ENCODE measurements around the gene ODF4.
A peak's percentile ranks its signal among the peaks of the same experiment; 100 is the strongest.
"Not testable (repeated sequence)": the region's sequence is repeated elsewhere in the genome, so short reads cannot be mapped to it uniquely, and the experiment has no call there.

The ODF4 gene

GRCh38 chr17:8326511-8327302, 12.9 kb upstream of the ODF4 start:
- DNase-seq, result no peak

DNA sequence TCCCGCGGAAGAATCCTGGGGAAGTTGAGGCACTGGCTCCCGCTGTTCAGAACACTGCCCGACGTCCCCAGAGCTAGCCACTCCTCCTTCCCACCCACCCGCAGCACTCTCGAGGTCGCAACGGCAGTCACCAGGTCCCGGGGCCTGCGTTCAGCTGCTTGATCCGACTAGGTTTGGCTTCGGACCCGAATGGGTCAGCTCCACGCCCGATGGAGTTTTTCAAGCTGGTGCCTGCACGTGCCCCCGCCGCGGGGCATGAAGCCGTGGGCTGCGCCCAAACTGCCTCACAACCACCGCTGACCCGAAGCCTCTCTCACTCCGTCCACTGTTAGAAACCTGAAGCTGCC, 12.4 kb upstream of the ODF4 start:
- DNase-seq, result no peak

DNA sequence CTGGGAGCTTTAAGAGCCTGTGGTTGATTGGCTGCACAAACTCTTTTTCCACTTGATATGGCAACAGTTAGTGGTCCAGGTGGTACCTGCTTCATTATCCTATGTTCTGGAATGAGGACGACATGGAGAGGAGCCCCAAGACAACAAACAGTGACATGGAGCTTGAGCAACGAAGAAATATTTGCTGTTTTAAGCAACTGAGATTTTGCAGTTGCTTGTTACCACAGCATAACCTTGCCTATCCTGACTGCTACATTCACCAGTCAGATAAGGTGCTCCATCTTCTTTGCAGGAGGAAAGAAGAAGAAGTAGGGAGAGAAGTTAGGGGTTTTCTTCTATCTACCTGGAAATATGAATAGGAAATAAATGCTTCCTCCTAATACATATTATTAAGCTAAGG, 7.5 kb upstream of the ODF4 start:
- no peak for DNase-seq

DNA sequence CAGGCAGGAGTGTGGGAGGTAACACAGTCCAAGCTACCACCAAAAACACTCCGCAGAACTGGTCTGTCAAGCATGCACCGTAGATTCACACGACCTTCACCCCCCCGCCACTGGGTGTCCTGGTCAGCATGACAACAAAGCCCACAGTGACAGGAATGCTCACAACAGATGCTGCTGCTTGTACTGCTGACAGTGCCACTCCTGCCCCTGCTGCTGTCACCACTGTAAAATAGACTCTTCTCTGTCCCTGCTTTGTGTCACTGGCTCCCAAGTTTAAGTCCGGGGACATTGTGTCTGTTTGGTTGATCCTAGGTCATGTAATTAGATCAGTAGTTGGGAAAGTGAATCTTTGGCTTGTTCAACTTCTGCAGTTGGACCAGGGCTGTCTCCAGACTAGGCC, 7.0 kb upstream of the ODF4 start:
- DNase-seq, result no peak

- no peak for DNase-seq
Observed at GRCh38 chr17:8333281-8333680, 6.4 kb upstream of the ODF4 start.

DNA sequence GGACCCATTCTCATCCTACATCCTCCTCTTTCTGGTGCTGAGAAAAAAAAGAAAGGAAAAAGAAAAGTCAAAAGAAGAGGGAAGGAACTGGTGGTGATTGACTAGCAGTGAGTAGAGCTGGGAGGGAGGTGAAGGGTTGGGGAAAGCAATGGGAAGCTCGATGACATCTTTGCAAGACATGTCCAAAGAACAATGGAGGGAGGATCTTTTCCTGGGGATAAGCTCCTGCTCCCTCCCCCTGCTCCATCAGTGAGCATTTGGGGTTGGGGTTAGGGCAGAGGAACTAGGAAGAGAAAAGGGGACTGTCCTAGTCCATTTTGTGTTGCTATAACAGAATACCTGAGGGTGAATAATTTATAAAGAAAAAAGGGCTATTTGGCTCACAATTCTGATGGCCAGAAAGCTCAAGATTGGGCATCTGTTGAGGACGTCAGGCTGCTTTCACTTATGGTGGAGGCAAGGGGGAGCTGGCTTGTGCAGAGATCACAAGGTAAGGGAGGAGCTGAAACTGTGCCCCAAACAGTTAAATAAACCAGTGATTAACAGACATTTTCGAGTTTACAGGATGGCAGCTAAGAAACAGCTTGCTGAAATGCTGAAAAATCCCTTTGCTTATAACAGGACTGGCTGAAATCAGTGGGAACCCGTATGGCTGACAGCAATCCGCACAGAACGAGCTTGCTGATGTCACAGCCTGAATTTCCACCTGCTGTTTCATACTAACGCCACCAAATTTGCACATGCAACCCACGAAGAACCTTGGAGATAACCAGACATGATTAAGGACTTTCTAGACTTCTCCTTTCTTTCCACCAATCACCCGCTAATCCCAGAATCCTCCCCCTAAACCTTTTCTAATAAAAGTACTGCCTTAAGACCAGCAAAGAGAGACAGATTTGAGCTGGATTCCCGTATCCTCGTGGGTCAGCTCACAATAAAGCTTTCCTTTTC, 1.6 kb upstream of the ODF4 start:
- no peak for DNase-seq

DNA sequence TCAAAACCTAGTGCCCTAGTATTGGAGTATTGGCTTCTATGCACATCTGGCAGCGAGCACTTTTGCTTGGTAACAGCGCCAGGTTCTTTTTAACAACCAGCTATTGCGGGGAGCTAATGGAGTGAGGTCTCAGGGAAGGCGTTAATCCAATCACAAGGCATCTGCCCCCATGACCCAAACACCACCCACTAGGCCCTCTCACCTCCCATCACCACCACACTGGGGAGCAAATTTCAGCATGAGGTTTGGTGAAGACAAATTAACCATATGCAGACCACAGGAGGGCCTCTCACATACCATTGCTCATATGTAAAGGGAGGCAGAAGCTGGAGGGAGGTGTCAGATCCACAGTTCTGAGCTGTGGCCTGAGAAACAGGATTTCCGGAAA, 893 bp upstream of the ODF4 start:
- DNase-seq, result no peak

DNA sequence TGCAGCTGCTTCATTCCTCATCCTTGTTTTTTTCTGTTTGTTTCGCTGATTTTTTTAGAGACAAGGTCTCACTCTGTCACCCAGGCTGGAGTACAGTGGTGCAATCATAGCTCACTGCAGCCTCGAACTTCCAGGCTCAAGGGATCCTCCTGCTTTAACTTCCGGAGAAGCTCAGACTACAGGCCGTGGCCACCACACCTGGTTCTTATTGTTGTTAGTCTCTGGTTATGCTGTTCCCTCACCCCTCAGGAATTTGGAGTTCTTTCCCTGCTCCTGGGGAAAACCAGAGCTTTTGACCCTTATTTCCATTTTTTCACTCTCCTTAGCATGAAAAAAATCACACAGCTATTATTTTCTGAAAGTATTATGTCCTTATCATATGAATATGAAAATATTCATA, 1.8 kb downstream of the ODF4 start:
- DNase-seq, result no peak

- DNase-seq, result no peak
Observed at GRCh38 chr17:8345052-8345690, 5.5 kb downstream of the ODF4 start.

- DNase-seq, result no peak
Observed at GRCh38 chr17:8345951-8346665, 6.5 kb downstream of the ODF4 start.

DNA sequence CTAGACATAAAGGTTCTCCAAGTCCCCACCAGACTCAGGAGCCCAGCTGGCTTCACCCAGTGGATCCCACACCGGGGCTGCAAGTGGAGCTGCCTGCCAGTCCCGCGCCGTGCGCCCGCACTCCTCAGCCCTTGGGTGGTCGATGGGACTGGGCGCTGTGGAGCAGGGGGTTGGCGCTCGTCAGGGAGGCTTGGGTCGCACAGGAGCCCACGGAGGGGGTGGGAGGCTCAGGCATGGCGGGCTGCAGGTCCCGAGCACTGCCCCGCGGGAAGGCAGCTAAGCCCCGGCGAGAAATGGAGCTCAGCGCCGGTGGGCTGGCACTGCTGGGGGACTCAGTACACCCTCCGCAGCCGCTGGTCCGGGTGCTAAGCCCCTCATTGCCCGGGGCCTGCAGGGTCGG, 7.4 kb downstream of the ODF4 start:
- not testable (repeated sequence) for DNase-seq

DNA sequence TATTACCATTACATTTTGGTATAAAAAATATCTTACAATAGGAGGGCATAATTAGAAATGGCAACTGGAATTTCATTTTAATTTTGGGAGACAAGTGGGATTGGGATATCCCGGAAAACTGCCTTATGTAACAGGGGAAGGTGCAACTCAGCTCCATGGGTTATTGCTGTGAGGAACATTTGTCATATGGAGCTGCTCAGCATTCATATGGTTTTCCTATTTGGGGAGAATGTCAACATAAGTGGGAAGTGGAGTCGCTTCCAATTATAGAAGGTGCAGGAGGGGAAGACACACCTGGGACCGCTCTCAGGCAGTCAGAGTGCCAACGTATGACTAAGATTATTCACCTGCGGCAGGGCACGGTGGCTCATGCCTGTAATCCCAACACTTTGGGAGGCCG, 10.7 kb downstream of the ODF4 start:
- DNase-seq, result no peak

GRCh38 chr17:8353736-8354135, 14.1 kb downstream of the ODF4 start:
- DNase-seq, result no peak

- no peak for DNase-seq
Observed at GRCh38 chr17:8354236-8354635, 14.6 kb downstream of the ODF4 start.

DNA sequence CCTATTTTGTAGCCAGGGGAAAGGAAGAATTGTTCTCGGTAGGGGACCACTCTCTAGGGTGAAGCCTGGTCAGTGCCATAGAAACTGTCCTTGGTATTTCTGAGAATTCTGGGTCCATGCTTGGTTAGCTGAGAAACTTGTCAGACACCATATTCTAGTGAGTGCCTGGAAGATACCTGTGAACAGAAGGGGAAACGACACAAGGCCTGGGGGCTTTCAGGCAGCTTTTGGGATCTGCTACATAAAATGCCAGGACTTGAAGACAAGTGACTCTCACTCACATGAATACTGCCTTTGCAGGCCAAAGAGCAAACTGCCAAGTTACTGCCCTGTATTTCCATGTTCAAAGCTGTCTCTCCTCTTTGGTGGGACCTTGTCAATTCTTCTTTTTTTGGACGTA, 18.3 kb downstream of the ODF4 start:
- no peak for DNase-seq

DNA sequence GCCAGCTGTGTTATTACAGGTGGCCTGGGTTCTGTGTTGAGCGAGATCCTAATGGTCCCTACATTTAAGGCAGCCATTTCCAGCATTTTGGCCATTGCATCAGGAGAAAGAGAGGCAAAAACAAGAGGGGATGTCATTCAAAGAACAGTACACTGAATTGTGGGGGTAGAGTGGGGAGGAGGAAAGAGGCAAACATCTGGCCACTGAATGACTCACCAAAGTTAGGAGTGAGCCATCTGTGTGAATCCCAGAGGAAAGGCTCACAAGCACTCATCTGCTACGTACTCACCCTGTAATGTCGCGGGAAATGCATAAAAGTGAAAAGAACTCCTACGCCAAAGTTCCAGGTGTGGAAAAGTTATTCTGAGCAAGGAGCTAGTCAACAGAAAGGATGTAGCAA, 20.1 kb downstream of the ODF4 start:
- DNase-seq, result peak in 1 of 2 experiments; percentile 64

DNA sequence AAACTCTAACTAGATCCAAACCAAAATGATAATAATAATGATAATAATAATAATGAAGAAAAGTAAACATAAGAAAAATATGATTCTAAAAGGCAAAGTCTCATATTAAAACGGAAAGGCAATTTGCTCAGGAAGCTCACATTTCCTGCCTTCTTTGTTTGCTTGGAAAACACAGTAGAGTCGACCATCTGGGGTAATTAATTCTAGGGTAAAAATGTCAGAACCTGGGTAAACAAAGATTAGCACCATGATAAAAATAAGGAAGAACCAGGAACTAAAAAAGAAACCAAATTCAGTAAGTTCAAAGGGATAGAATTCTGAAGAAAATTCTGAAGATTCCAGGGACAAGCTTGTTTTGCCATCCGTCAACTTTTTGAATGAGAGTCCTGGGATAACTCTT, 20.6 kb downstream of the ODF4 start:
- peak in 1 of 2 experiments; percentile 7 for DNase-seq

GRCh38 chr17:8360751-8361150, 21.1 kb downstream of the ODF4 start:
- no peak for DNase-seq

GRCh38 chr17:8362651-8363332, 23.2 kb downstream of the ODF4 start:
- DNase-seq, result peak in 1 of 2 experiments; percentile 35

DNA sequence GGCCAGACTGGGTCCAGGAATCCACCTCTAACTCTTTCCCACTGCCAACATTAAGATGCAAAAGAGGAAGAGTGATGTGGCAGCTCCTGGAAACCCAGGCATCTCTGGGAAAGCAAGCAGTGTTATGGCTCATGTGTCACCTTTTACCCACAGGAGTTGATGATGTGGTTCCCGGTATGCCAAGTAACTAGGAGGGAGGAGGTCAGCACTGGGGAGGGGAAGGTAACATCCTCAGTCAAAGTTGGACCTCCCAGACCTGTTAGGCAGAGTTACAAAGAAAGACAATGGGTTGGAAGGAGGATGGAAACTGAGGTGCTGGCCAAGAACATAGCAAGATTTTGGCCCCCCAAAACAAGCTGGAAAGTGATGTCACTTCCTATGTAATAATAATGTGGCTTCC, 25.5 kb downstream of the ODF4 start:
- DNase-seq, result no peak

- DNase-seq, result no peak
Observed at GRCh38 chr17:8366231-8366630, 26.6 kb downstream of the ODF4 start.

DNA sequence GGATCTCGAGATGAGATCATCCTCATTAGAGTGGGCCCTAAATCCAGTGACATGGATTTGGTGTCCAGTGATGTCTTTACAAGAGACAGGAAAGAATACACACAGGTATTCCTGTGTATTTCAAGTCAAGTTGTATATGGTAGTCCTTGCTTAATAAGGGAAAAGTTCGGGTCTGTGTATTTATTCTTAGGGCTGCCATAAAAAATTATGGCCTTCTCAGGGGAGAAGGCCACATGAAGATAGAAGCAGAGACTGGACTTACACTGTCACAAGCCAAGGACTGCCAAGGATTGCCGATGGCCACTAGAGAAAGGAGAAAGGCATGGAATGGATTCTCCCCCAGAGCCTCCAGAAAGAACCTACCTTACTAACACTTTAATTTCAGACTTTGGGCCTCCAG, 28.6 kb downstream of the ODF4 start:
- DNase-seq, result no peak
